Measurements from ENCODE around the gene SNRK.

DNA sequence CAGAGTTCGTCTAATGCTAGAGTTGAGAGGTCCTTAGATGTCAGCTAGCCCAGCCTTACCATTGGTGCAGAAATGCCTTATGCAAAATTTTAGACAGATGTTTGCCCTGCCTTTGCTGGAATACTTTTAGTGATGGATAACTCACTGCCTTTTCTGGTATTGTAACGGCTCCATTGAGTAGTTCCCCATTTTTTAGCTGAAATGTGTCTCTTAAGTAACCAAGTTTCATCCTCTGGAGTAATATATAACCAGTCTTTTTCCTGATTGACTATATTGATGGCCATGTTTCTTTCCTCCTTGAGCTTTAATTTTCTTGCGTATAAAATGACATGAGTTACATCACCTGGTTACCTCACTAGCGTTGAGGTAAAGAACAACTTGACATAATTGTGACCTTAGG is 45.0 kb downstream of the SNRK start:
- TF ChIP-seq, protein P1, sequence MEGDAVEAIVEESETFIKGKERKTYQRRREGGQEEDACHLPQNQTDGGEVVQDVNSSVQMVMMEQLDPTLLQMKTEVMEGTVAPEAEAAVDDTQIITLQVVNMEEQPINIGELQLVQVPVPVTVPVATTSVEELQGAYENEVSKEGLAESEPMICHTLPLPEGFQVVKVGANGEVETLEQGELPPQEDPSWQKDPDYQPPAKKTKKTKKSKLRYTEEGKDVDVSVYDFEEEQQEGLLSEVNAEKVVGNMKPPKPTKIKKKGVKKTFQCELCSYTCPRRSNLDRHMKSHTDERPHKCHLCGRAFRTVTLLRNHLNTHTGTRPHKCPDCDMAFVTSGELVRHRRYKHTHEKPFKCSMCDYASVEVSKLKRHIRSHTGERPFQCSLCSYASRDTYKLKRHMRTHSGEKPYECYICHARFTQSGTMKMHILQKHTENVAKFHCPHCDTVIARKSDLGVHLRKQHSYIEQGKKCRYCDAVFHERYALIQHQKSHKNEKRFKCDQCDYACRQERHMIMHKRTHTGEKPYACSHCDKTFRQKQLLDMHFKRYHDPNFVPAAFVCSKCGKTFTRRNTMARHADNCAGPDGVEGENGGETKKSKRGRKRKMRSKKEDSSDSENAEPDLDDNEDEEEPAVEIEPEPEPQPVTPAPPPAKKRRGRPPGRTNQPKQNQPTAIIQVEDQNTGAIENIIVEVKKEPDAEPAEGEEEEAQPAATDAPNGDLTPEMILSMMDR (IDR thresholded peaks at IDR 0.05; ENCODE audit: low read depth, low read length), result no peak
- no peak for TF ChIP-seq EZH2phosphoT487 (IDR thresholded peaks at IDR 0.05; ENCODE audit: low read depth)

All from OCI-LY3 (cell line).